ENCODE results near the gene BICD1. TPM values are rescaled to one million over a fixed set of nuclear protein-coding genes. Genes with fewer than 3 reads are reported as not detected.

BICD1 gene
- total and polyA plus RNA-seq, 2 donors (not counting 3 experiments of a cell fraction or from before 2014, with no cell fraction given) = 12.2 to 51.0 TPM

GRCh38 chr12:32140877-32141276 lies 34.2 kb downstream of the BICD1 start:
- no TSS peak for BruUV-seq (replicated peaks)

More at GRCh38 chr12:32140877-32141276, 34.2 kb downstream of the BICD1 start:
- no peaks in the 10 kb centered on the region for H3K27me3 ChIP-seq (ENCODE audit: control insufficient read depth in 2 of 2, insufficient read depth in 2 of 2, low read length in 2 of 2)
- intact Hi-C loops (cut with micrococcal nuclease) (no loop called here), dilution Hi-C loops (cut with MboI; ENCODE audit: extremely low pct_ligation_motif_present, low sequenced_read_pairs) (no loop called here)
- no peaks in the 10 kb centered on the region for H3K9me1 ChIP-seq (replicated peaks; ENCODE audit: control insufficient read depth, extremely low read depth, insufficient read depth, low read length)
- no peak overlapping the region for H2AFZ ChIP-seq (ENCODE audit: low read depth, low read length)
- H3K4me3 ChIP-seq (replicated peaks in 1 of 3; ENCODE audit: insufficient read depth in 1 of 3, low read depth in 1 of 3, low read length in 3 of 3) = no peak overlapping the region
- no peak overlapping the region for H3K4me2 ChIP-seq (ENCODE audit: insufficient read depth, low read length)
- no peak overlapping the region for H3K27ac ChIP-seq (ENCODE audit: insufficient read depth, low read depth, low read length)
- no peaks in the 10 kb centered on the region for H4K20me1 ChIP-seq (replicated peaks; ENCODE audit: control insufficient read depth, extremely low read depth, insufficient read depth, low read length)
- FAIRE-seq = no peak
- H3K36me3 ChIP-seq (ENCODE audit: control insufficient read depth in 2 of 2, extremely low read depth in 1 of 2, insufficient read depth in 2 of 2, low read length in 2 of 2) = no peaks in the 10 kb centered on the region
- H3K4me1 ChIP-seq (ENCODE audit: control insufficient read depth, extremely low read depth, insufficient read depth, low read length) = no peaks in the 10 kb centered on the region
- H3K9me3 ChIP-seq (replicated peaks; ENCODE audit: control insufficient read depth, insufficient read depth, low read length) = no peaks in the 10 kb centered on the region
- TF ChIP-seq JUN (IDR thresholded peaks at IDR 0.05; ENCODE audit: borderline replicate concordance, insufficient read depth, insufficient read length, low read depth) = no peak
- no peak for TF ChIP-seq POLR2AphosphoS5 (IDR thresholded peaks at IDR 0.05; ENCODE audit: insufficient read depth, low read depth, low read length)
- no peak for TF ChIP-seq POLR2A (IDR thresholded peaks at IDR 0.05; ENCODE audit: low read depth, low read length)
- TF ChIP-seq GATA2 (IDR thresholded peaks at IDR 0.05; ENCODE audit: insufficient read depth, insufficient read length, low read depth, low read length) = no peak
- TF ChIP-seq EZH2 (IDR thresholded peaks at IDR 0.05; ENCODE audit: borderline replicate concordance, low read depth, low read length, severe bottlenecking) = no peak
- no peak for TF ChIP-seq MAX (IDR thresholded peaks at IDR 0.05; ENCODE audit: insufficient read depth, insufficient read length)
- no peak for TF ChIP-seq MYC (IDR thresholded peaks at IDR 0.05; ENCODE audit: low read depth, low read length)
- no peak for TF ChIP-seq CTCF (IDR thresholded peaks at IDR 0.05; ENCODE audit: extremely low read depth in 1 of 2, insufficient read depth in 1 of 2, low read depth in 1 of 2, low read length in 2 of 2)
- no peak for TF ChIP-seq FOS (IDR thresholded peaks at IDR 0.05; ENCODE audit: borderline replicate concordance, insufficient read depth, low read length)
- H3K9ac ChIP-seq (replicated peaks; ENCODE audit: extremely low read depth, insufficient read depth, low read length) = no peak overlapping the region
- POLR2A ChIA-PET = no interaction called here
- peaks cover 30% of the 10 kb centered on the region for H3K79me2 ChIP-seq (ENCODE audit: control insufficient read depth, insufficient read depth, low read length)
- CTCF ChIA-PET = interaction anchor here (1.6 kb wide), 1 partner anchor 80 kb away, joined by 3 read pairs; no protein-coding TSS in a partner anchor
- DNase-seq (ENCODE audit: low read depth, low spot score) = no peak
